GM12878 (cell line): ENCODE results near the gene TLDC2. TPM values are rescaled to one million over a fixed set of nuclear protein-coding genes. Genes with fewer than 3 reads are reported as not detected.
"Not testable (repeated sequence)": the region's sequence is repeated elsewhere in the genome, so short reads cannot be mapped to it uniquely, and the experiment has no call there.

ENCODE experiments used
- ATAC-seq: fragments of 200-7000 bp; cut with Tn5 transposase; 3 replicates; pipeline ENCODE4 v1.9.1; 2020; ENCODE audit warnings: mild to moderate bottlenecking, moderate library complexity
- BruUV-seq: library from RNA; stranded (reverse); fragments of 400-500 nt; replicated peaks from 2 replicates; lab custom pipeline; 2021; lab: Mats Ljungman, UMichigan
- CTCF ChIA-PET: fragments of 300-600 bp; sonication (Branson Sonifier 250); formaldehyde crosslinking; extraction: SDS; loops from one replicate; lab custom pipeline; 2021; ENCODE audit warnings: inconsistent platforms; lab: Yijun Ruan, JAX
- POLR2A ChIA-PET: fragments of 350-600 bp; formaldehyde crosslinking; extraction: SDS; loops from one replicate; lab custom pipeline; 2021; ENCODE audit warnings: inconsistent platforms; lab: Charles Lee
- RAD21 ChIA-PET: fragments of 300-600 bp; sonication (Branson Sonifier 250); formaldehyde crosslinking; loops from one replicate; lab custom pipeline; 2023; ENCODE audit warnings: antibody characterized with exemption; ENCODE audit not compliant: unreplicated experiment; lab: Charles Lee
- SMC1A ChIA-PET: fragments of 300-600 bp; sonication (Branson Sonifier 250); formaldehyde crosslinking; loops from one replicate; lab custom pipeline; 2023; ENCODE audit not compliant: unreplicated experiment, uncharacterized antibody; lab: Charles Lee
- DNase-seq: peaks from one replicate; pipeline ENCODE4 v3.0.0-alpha.2; 2011; ENCODE audit warnings: low read depth, low spot score
- FAIRE-seq: peaks from 3 replicates; lab custom pipeline; 2011; peaks lifted over from hg19 to GRCh38; lab: Jason Lieb, UNC
- H2AFZ ChIP-seq: 2 replicates; pipeline ENCODE4 v1.6.0; 2011; ENCODE audit warnings: low read depth, low read length, control low read depth; ENCODE audit not compliant: control insufficient read depth
- H3K27ac ChIP-seq: 2 replicates; pipeline ENCODE4 v1.5.1; 2011; ENCODE audit warnings: control low read depth; ENCODE audit not compliant: control insufficient read depth, insufficient read depth
- H3K27me3 ChIP-seq, 2 experiments: replicated peaks in 1 of 2; 2 replicates each; pipeline versions ENCODE4 v1.6.0 to v1.6.1; 2011; ENCODE audit warnings: low read length in 1 of 2; ENCODE audit not compliant: control insufficient read depth in 2 of 2, insufficient read depth in 2 of 2
- H3K36me3 ChIP-seq, 2 experiments: 2 replicates each; pipeline ENCODE4 v1.5.1; 2011; ENCODE audit warnings: low read length in 1 of 2; ENCODE audit not compliant: control insufficient read depth in 2 of 2, insufficient read depth in 2 of 2
- H3K4me1 ChIP-seq: 2 replicates; pipeline ENCODE4 v1.6.1; 2011; ENCODE audit warnings: mild to moderate bottlenecking, low read length, moderate library complexity, mixed read lengths; ENCODE audit not compliant: control insufficient read depth, insufficient read depth
- H3K4me2 ChIP-seq: 2 replicates; pipeline ENCODE4 v1.6.0; 2011; ENCODE audit warnings: control low read depth; ENCODE audit not compliant: control insufficient read depth, insufficient read depth
- H3K4me3 ChIP-seq: fragments of 200-600 bp; sonication (generic); 2 replicates; pipeline ENCODE4 v1.5.1; 2016
- H3K79me2 ChIP-seq: 2 replicates; pipeline ENCODE4 v1.6.0; 2011; ENCODE audit warnings: low read length; ENCODE audit not compliant: control insufficient read depth, insufficient read depth
- H3K9ac ChIP-seq: 2 replicates; pipeline ENCODE4 v1.8.0; 2011; ENCODE audit warnings: low read length, control low read depth, mixed read lengths; ENCODE audit not compliant: control insufficient read depth, insufficient read depth
- H3K9me3 ChIP-seq: replicated peaks from 3 replicates; pipeline ENCODE4 v1.5.1; 2011; ENCODE audit warnings: mild to moderate bottlenecking, low read length; ENCODE audit not compliant: control insufficient read depth, insufficient read depth
- H4K20me1 ChIP-seq: 2 replicates; pipeline ENCODE4 v1.6.0; 2011; ENCODE audit not compliant: control insufficient read depth, insufficient read depth
- ATF3 ChIP-seq: IDR thresholded peaks from 2 replicates; pipeline ENCODE4 v1.6.1; 2011; ENCODE audit warnings: low read depth, mild to moderate bottlenecking, low read length, moderate library complexity, borderline replicate concordance; ENCODE audit errors: extremely low read depth
- PKNOX1 ChIP-seq: fragments of 450-650 bp; IDR thresholded peaks from 2 replicates; pipeline ENCODE4 v1.6.1; 2016; ENCODE audit warnings: mild to moderate bottlenecking
- PRDM15 ChIP-seq: fragments of 450-650 bp; formaldehyde crosslinking; IDR thresholded peaks from 2 replicates; pipeline ENCODE4 v1.4.0; 2020; ENCODE audit warnings: mild to moderate bottlenecking, moderate library complexity
- SKIL ChIP-seq: fragments of 450-650 bp; IDR thresholded peaks from 2 replicates; pipeline ENCODE4 v1.6.1; 2017; ENCODE audit warnings: mild to moderate bottlenecking, low read depth, inconsistent platforms; ENCODE audit not compliant: poor library complexity, severe bottlenecking
- TCF3 ChIP-seq: IDR thresholded peaks from 2 replicates; pipeline ENCODE4 v1.6.1; 2012; ENCODE audit warnings: low read depth, mild to moderate bottlenecking, low read length, borderline replicate concordance; ENCODE audit not compliant: insufficient read depth
- WRNIP1 ChIP-seq: IDR thresholded peaks from 2 replicates; pipeline ENCODE4 v1.6.1; 2011; ENCODE audit warnings: low read depth, low read length, improper control_type of control experiment, borderline replicate concordance
- YY1 ChIP-seq: IDR thresholded peaks from 2 replicates; pipeline ENCODE4 v1.6.1; 2011; ENCODE audit warnings: low read depth, mild to moderate bottlenecking, low read length
- ZNF24 ChIP-seq: fragments of 450-650 bp; IDR thresholded peaks from 2 replicates; pipeline ENCODE4 v1.6.1; 2017; ENCODE audit warnings: antibody characterized with exemption, mild to moderate bottlenecking
- ZZZ3 ChIP-seq: IDR thresholded peaks from 2 replicates; pipeline ENCODE4 v1.6.1; 2011; ENCODE audit warnings: low read depth; ENCODE audit not compliant: control insufficient read depth, insufficient read length
- WGBS: methylation state at CpG from one replicate; pipeline ENCODE4 v1.1.6; 2016; ENCODE audit warnings: low lambda C conversion rate; ENCODE audit not compliant: insufficient replicate concordance, insufficient coverage; ENCODE audit errors: missing lambda C conversion rate; 5-methylcytosine and 5-hydroxymethylcytosine counted together
- in situ Hi-C: fragments of 300-500 bp; cut with MboI; formaldehyde crosslinking; loops from 9 replicates; pipeline ENCODE4 v1.14.3; 2018; ENCODE audit warnings: mixed read lengths
- intact Hi-C: fragments of 100-400 bp; cut with micrococcal nuclease; formaldehyde crosslinking; loops from one replicate; pipeline ENCODE4 v1.14.2; 2022; ENCODE audit not compliant: unreplicated experiment
- polyA plus RNA-seq, 11 experiments: library from polyadenylated mRNA; depleted of rRNA in 4 of 11; unstranded in 6 of 11; stranded (reverse) in 5 of 11; fragments of >200 nt; fragmentation: Nextera tagmentation in 4 of 11; fragmentation: Illumina TruSeq in 1 of 11; extraction: Ambion mirVana in 4 of 11; extraction: Trizol in 1 of 11; gene quantifications; 1 replicate in 1 of 11; 2 replicates in 10 of 11; pipeline versions ENCODE4 v1.2.1 to v1.2.3, GENCODE V29; 2011 to 2016; ENCODE audit warnings: inconsistent platforms in 2 of 11, missing spikeins in 2 of 11, low read depth in 1 of 11
- total RNA-seq, 4 experiments: library from RNA; depleted of rRNA in 3 of 4; stranded (reverse); fragments of >200 nt in 3 of 4; fragmentation: Illumina TruSeq in 1 of 4; extraction: Trizol in 1 of 4; gene quantifications; 2 replicates each; pipeline versions ENCODE4 v1.2.1 to v1.2.3, GENCODE V29; 2013 to 2021

TLDC2 gene
- total and polyA plus RNA-seq, 10 of the 15 experiments (the other 5 are each of a cell fraction or from before 2014, with no cell fraction given): 0.05 to 0.41 (median 0.21) TPM

DNA sequence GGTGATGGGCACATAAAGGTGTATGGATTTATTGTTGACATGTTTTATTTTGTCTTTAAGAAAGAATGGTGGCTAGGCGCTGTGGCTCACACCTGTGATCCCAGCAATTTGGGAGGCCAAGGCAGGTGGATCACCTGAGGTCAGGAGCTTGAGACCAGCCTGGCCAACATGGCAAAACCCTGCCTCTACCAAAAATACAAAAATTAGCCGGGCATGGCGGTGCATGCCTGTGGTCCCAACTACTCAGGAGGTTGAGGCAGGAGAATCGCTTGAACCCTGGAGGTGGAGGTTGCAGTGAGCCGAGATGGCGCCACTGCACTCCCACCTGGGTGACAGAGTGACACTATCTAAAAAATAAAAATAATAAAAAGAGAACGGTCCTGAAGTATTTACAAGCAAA, 30.1 kb downstream of the TLDC2 start:
- H3K4me3 ChIP-seq, H3K79me2 ChIP-seq, CTCF ChIA-PET, H3K4me1 ChIP-seq, in situ Hi-C loops, RAD21 ChIA-PET, SMC1A ChIA-PET, H3K9me3 ChIP-seq, FAIRE-seq, intact Hi-C loops, H3K9ac ChIP-seq, H3K27ac ChIP-seq, BruUV-seq, H3K4me2 ChIP-seq, H2AFZ ChIP-seq, ATAC-seq, DNase-seq, H3K36me3 ChIP-seq, POLR2A ChIA-PET, H4K20me1 ChIP-seq, H3K27me3 ChIP-seq: not testable (repeated sequence)
- WGBS: 96% methylated on average over 7 of the region's 7 CpGs

DNA sequence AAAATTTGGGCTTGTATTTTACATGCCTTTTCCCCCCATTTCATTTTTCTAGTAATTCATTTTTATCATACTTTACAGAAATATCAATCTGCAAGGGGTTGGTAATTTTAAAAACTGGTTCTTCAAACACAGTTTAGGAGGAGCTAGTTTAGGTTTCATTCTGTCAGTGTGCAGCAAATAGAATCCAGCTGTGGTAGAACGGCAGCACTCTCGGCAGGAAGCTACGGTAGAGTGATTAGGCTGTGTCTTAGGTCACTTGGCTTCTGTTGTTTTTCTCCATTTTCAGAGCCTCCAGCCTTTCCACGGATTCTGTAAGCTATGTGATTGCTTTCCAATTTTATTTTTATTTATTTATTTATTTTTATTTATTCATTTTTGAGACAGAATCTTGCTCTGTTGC, 32.7 kb downstream of the TLDC2 start:
- no peak overlapping the region for H3K4me2 ChIP-seq
- peaks cover 1 to 4% of the 10 kb centered on the region in 2 experiments; a peak in 3 of 4 replicates for H3K36me3 ChIP-seq
- no peak overlapping the region for H3K9ac ChIP-seq
- no peak overlapping the region for H3K4me3 ChIP-seq
- in situ Hi-C loops (no loop called here), intact Hi-C loops (no loop called here)
- H3K79me2 ChIP-seq: no peaks in the 10 kb centered on the region
- no peak for FAIRE-seq
- DNase-seq: peak; percentile 17
- H3K9me3 ChIP-seq: no peaks in the 10 kb centered on the region
- SMC1A ChIA-PET: interaction anchor here (1.5 to 2.6 kb wide), 2 partner anchors 9 to 11 kb away, joined by 3 to 8 read pairs; no protein-coding TSS in a partner anchor
- 6% methylated on average over 4 of the region's 4 CpGs for WGBS
- peak; percentile 57 for ATAC-seq
- peaks cover 5% of the 10 kb centered on the region for H3K4me1 ChIP-seq
- RAD21 ChIA-PET: no interaction called here
- no peaks in the 10 kb centered on the region for H3K27me3 ChIP-seq
- CTCF ChIA-PET: interaction anchor here (1.8 to 2.7 kb wide), 2 partner anchors 11 to 100 kb away, joined by 4 to 13 read pairs; no protein-coding TSS in a partner anchor
- peak overlapping the region; percentile 10; the same call in 1 of the 2 replicates for H3K27ac ChIP-seq
- H2AFZ ChIP-seq: no peak overlapping the region
- no TSS peak for BruUV-seq
- no peaks in the 10 kb centered on the region for H4K20me1 ChIP-seq
- POLR2A ChIA-PET: no interaction called here
- TF ChIP-seq TCF3 (peak; percentile 92), ATF3 (no peak), ZNF24 (no peak), WRNIP1 (no peak), PRDM15 (CRISPR knock-in tag) (no peak), PKNOX1 (peak; percentile 49; the same call in 1 of the 2 replicates), ZZZ3 (no peak), SKIL (no peak), YY1 (no peak)
